Progenitor cell of endocrine pancreas (in vitro differentiated cells): ENCODE results near the gene VPS13D. TPM values are rescaled to one million over a fixed set of nuclear protein-coding genes. Genes with fewer than 3 reads are reported as not detected.

Experiments
- DNase-seq: peaks from one replicate; pipeline ENCODE4 v3.0.0; 2021; ENCODE audit warnings: low spot score; ENCODE audit not compliant: unreplicated experiment
- H3K27ac Mint-ChIP-seq: 2 replicates; pipeline ENCODE4 v1.8.0; 2021; ENCODE audit warnings: mild to moderate bottlenecking, moderate library complexity, mixed read lengths
- H3K27me3 Mint-ChIP-seq: 2 replicates; pipeline ENCODE4 v1.8.0; 2021; ENCODE audit warnings: mixed read lengths
- H3K36me3 Mint-ChIP-seq: 2 replicates; pipeline ENCODE4 v1.8.0; 2022; ENCODE audit warnings: mixed read lengths; ENCODE audit not compliant: insufficient read depth
- H3K4me1 Mint-ChIP-seq: 2 replicates; pipeline ENCODE4 v1.8.0; 2021; ENCODE audit warnings: low read depth, mixed read lengths
- H3K4me3 Mint-ChIP-seq: 2 replicates; pipeline ENCODE4 v1.8.0; 2021; ENCODE audit warnings: low read depth, mild to moderate bottlenecking, moderate library complexity, mixed read lengths
- H3K9me3 Mint-ChIP-seq: 2 replicates; pipeline ENCODE4 v1.8.0; 2021; ENCODE audit warnings: low read depth, mixed read lengths
- CTCF ChIP-seq: fragments of 200-600 bp; sonication (generic); IDR thresholded peaks from one replicate; pipeline ENCODE4 v1.5.0; 2021; ENCODE audit warnings: antibody characterized with exemption, mild to moderate bottlenecking; ENCODE audit not compliant: unreplicated experiment
- total RNA-seq: library from RNA; stranded (reverse); gene quantifications from 2 replicates; pipeline ENCODE4 v1.2.1, GENCODE V29; 2021

The VPS13D gene
- total RNA-seq, 1 donor from 2014 or later: 41.9 TPM

DNA sequence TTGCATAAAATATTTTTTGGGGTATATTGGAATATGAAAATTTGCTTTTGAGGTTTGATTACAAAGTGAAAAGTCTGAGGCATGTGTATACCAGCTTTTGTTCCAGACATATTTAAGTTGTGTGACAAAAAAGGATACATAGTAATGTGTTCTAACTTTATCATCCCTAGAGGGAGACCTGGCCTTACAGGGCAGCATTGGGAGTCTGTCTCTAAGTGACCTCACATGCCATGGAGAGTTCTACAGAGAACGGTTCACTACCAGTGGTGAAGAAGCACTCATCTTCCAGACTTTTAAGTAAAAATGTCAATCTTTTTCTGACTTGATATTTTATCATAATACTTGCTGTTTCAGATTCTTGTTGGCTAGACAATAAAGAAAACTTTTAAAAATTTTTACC, 61.0 kb downstream of the VPS13D start:
- Mint-ChIP-seq H3K36me3 (peaks cover 22% of the 10 kb centered on the region), H3K9me3 (no peaks in the 10 kb centered on the region), H3K27me3 (no peaks in the 10 kb centered on the region), H3K4me3 (no peak overlapping the region), H3K27ac (no peak overlapping the region), H3K4me1 (peaks cover 10% of the 10 kb centered on the region)
- TF ChIP-seq CTCF: no peak
- DNase-seq: no peak

DNA sequence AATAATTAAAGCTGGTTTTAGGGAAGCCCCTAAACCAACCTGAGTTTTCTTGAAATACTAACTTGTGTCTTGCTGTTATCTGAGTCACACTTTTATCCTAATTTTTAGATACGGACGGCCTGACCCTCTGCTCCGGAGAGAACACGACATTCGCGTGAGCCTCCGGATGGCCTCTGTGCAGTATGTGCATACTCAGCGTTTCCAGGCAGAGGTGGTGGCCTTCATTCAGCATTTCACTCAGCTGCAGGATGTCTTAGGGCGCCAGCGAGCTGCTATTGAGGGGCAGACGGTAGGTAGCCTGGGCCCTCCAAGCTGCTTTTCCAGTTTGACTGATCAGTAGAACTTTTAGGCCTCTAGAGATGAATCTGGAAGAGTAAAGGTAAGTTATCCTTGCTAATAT, 63.6 kb downstream of the VPS13D start:
- H3K4me3 Mint-ChIP-seq: no peak overlapping the region
- H3K4me1 Mint-ChIP-seq: peaks cover 10% of the 10 kb centered on the region
- H3K36me3 Mint-ChIP-seq: peaks cover 18% of the 10 kb centered on the region

DNA sequence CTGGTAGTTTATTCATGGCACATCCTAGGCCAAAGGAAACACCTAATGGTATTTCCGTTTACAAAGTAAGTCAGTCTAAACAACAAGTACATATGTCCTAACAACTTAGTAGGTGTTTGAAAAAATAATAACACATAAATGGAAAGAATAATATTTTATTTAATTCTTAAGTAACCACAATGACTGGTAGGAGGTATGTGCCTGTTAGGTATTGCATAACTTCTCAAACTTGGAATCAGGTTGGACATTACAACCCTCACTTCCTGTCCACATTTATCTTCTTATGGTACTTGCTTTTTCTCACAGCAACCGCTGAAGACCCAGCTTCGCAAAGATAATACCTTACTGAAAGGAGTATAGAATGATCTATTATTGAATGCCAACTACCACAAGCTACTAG, 64.2 kb downstream of the VPS13D start:
- peaks cover 10% of the 10 kb centered on the region for H3K4me1 Mint-ChIP-seq
- H3K4me3 Mint-ChIP-seq: no peak overlapping the region
- no peak overlapping the region for H3K27ac Mint-ChIP-seq
- H3K27me3 Mint-ChIP-seq: no peaks in the 10 kb centered on the region
- no peaks in the 10 kb centered on the region for H3K9me3 Mint-ChIP-seq
- no peak for DNase-seq
- TF ChIP-seq CTCF: no peak
- H3K36me3 Mint-ChIP-seq: peaks cover 20% of the 10 kb centered on the region

More for the DNA sequence above, 63.6 kb downstream of the VPS13D start:
- no peaks in the 10 kb centered on the region for H3K9me3 Mint-ChIP-seq
- no peak for TF ChIP-seq CTCF
- no peak overlapping the region for H3K27ac Mint-ChIP-seq
- H3K27me3 Mint-ChIP-seq: no peaks in the 10 kb centered on the region
- no peak for DNase-seq

- no peaks in the 10 kb centered on the region for H3K9me3 Mint-ChIP-seq
- H3K36me3 Mint-ChIP-seq: peaks cover 21% of the 10 kb centered on the region
Measured at GRCh38 chr1:12296016-12296415, 66.2 kb downstream of the VPS13D start.

GRCh38 chr1:12296623-12297022, 66.8 kb downstream of the VPS13D start:
- no peaks in the 10 kb centered on the region for H3K9me3 Mint-ChIP-seq
- no peak overlapping the region for H3K27ac Mint-ChIP-seq
- no peak overlapping the region for H3K4me3 Mint-ChIP-seq
- no peak for TF ChIP-seq CTCF
- H3K4me1 Mint-ChIP-seq: peaks cover 10% of the 10 kb centered on the region
- no peak for DNase-seq
- H3K27me3 Mint-ChIP-seq: no peaks in the 10 kb centered on the region
- H3K36me3 Mint-ChIP-seq: peaks cover 22% of the 10 kb centered on the region

More at GRCh38 chr1:12296016-12296415, 66.2 kb downstream of the VPS13D start:
- no peak overlapping the region for H3K27ac Mint-ChIP-seq
- H3K4me3 Mint-ChIP-seq: no peak overlapping the region
- H3K4me1 Mint-ChIP-seq: peaks cover 10% of the 10 kb centered on the region
- no peaks in the 10 kb centered on the region for H3K27me3 Mint-ChIP-seq
- DNase-seq: no peak
- TF ChIP-seq CTCF: no peak
